ENCODE results near the gene MRPL41.

GRCh38 chr9:137511758-137512463 is 39.8 kb upstream of the MRPL41 start:
- TF ChIP-seq CTCF (IDR thresholded peaks at IDR 0.05), result no peak
- TF ChIP-seq POLR2AphosphoS5 (IDR thresholded peaks at IDR 0.05), result no peak

All from suprapubic skin (tissue), 3 donors.